ENCODE data around the gene LASP1. TPM values are rescaled to one million over a fixed set of nuclear protein-coding genes. Genes with fewer than 3 reads are reported as not detected.

LASP1 gene
- total and polyA plus RNA-seq, 2 of the 8 experiments (the other 6 are each of a cell fraction or from before 2014, with no cell fraction given): 114 to 180 TPM

- Histone ChIP-seq H4K8ac (ENCODE audit: extremely low read depth, insufficient read depth, low read length) (peak overlapping the region; percentile 37), H4K91ac (replicated peaks; ENCODE audit: insufficient read length, low read length) (peak overlapping the region; percentile 66), H3K79me2 (ENCODE audit: control insufficient read depth in 1 of 2, insufficient read depth in 2 of 2, low read length in 2 of 2) (peaks cover 25 to 84% of the 10 kb centered on the region in 2 experiments), H4K20me1 (replicated peaks in 1 of 2; ENCODE audit: control insufficient read depth in 1 of 2, insufficient read depth in 2 of 2, low read length in 2 of 2) (peaks cover 2 to 4% of the 10 kb centered on the region in 2 experiments), H2AK5ac (ENCODE audit: low read depth, low read length) (peak overlapping the region; percentile 54; the same call in 1 of the 2 replicates), H2BK12ac (ENCODE audit: low read depth, low read length) (peak overlapping the region; percentile 21; the same call in 1 of the 2 replicates), H3K18ac (ENCODE audit: extremely low read depth, low read length) (peak overlapping the region; percentile 73; the same call in 1 of the 2 replicates), H2BK5ac (ENCODE audit: low read depth, low read length) (peak overlapping the region; percentile 91), H3K23ac (ENCODE audit: insufficient read length) (no peak overlapping the region), H3K14ac (ENCODE audit: insufficient read length) (no peak overlapping the region), H3K27me3 (replicated peaks in 1 of 4; ENCODE audit: control insufficient read depth in 3 of 4, extremely low read depth in 1 of 4, insufficient read depth in 3 of 4, low read length in 3 of 4) (no peaks in the 10 kb centered on the region), H3K36me3 (ENCODE audit: control insufficient read depth in 2 of 4, insufficient read depth in 4 of 4, low read length in 3 of 4) (peaks cover 0 to 3% (median 1%) of the 10 kb centered on the region in 4 experiments; a peak in 3 of 8 replicates), H3K4me2 (ENCODE audit: insufficient read depth in 1 of 2, low read depth in 2 of 2, low read length in 2 of 2) (peak overlapping the region; percentile 38 to 52; a peak in 3 of 4 replicates), H3K9me3 (ENCODE audit: insufficient read depth in 2 of 2, low read depth in 1 of 2, low read length in 1 of 2) (no peaks in the 10 kb centered on the region), H3K4me3 (ENCODE audit: extremely low read depth in 1 of 4, insufficient read depth in 2 of 4, low read depth in 3 of 4, low read length in 4 of 4) (peak overlapping the region in 1 of 4 experiments; percentile 33; a peak in 1 of 8 replicates), H3K56ac (replicated peaks; ENCODE audit: insufficient read length, low read depth, low read length) (peak overlapping the region; percentile 27), H3K79me1 (ENCODE audit: low read depth, low read length) (peaks cover 25% of the 10 kb centered on the region), H2AFZ (ENCODE audit: low read length) (no peak overlapping the region), H3K4ac (replicated peaks; ENCODE audit: insufficient read length, low read depth, low read length) (no peak overlapping the region), H2BK15ac (ENCODE audit: low read length) (peak overlapping the region; percentile 55; the same call in 1 of the 2 replicates), H2BK120ac (replicated peaks; ENCODE audit: low read depth, low read length) (peak overlapping the region; percentile 10), H3K23me2 (ENCODE audit: low read depth, low read length) (peaks cover 2% of the 10 kb centered on the region; the same call in 1 of the 2 replicates), H2BK20ac (ENCODE audit: low read length) (peak overlapping the region; percentile 80; the same call in 1 of the 2 replicates), H3K9ac (replicated peaks in 1 of 4; ENCODE audit: extremely low read depth in 1 of 4, low read depth in 3 of 4, low read length in 3 of 4) (peak overlapping the region in 1 of 4 experiments; percentile 32; a peak in 1 of 7 replicates), H3K4me1 (replicated peaks in 1 of 4; ENCODE audit: control insufficient read depth in 3 of 4, insufficient read depth in 4 of 4, low read length in 3 of 4) (peaks cover 22 to 58% (median 38%) of the 10 kb centered on the region in 4 experiments), H4K5ac (ENCODE audit: insufficient read length, low read depth, low read length) (peak overlapping the region; percentile 59), H3K27ac (ENCODE audit: low read depth, low read length) (no peak overlapping the region)
- POLR2A ChIA-PET (ENCODE audit: partially characterized antibody): interaction anchor here (0.6 to 24.3 kb wide), 4 partner anchors 6 to 41 kb away, joined by 3 to 468 read pairs (median 74); partner anchors contain the start of genes LASP1 and RPL23
- WGBS, 2 experiments (ENCODE audit: extremely low coverage in 1 of 2, insufficient coverage in 1 of 2, insufficient read length in 1 of 2, insufficient replicate concordance in 2 of 2, low coverage in 1 of 2, low lambda C conversion rate in 2 of 2, missing lambda C conversion rate in 1 of 2): 68% methylated on average over 7 of the region's 7 CpGs; no CpG with 5 or more reads in 1 of the 2 experiments
- TF ChIP-seq, protein P1, sequence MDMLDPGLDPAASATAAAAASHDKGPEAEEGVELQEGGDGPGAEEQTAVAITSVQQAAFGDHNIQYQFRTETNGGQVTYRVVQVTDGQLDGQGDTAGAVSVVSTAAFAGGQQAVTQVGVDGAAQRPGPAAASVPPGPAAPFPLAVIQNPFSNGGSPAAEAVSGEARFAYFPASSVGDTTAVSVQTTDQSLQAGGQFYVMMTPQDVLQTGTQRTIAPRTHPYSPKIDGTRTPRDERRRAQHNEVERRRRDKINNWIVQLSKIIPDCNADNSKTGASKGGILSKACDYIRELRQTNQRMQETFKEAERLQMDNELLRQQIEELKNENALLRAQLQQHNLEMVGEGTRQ (IDR thresholded peaks at IDR 0.05; ENCODE audit: low read length): no peak
- TF ChIP-seq CTCF (IDR thresholded peaks at IDR 0.05; ENCODE audit: control extremely low read depth in 1 of 3, insufficient read depth in 1 of 3, low read depth in 1 of 3, low read length in 3 of 3): peak in 1 of 3 experiments; percentile 3; a peak in 1 of 4 replicates
- FAIRE-seq (no peak), DNase-seq (ENCODE audit: low read depth in 1 of 2, low spot score in 2 of 2) (no peak)
- CTCF ChIA-PET (ENCODE audit: partially characterized antibody): interaction anchor here (0.6 to 1.2 kb wide), 5 partner anchors 10 to 359 kb away, joined by 3 to 6 read pairs (median 4); partner anchors contain the start of gene LASP1NB
Measured at GRCh38 chr17:38877130-38877851, 7.4 kb downstream of the LASP1 start.

All from H1 (cell line).